Central memory CD4-positive, alpha-beta T cell (primary cell): ENCODE measurements around the gene SEPTIN2.
"Not testable (repeated sequence)": the region's sequence is repeated elsewhere in the genome, so short reads cannot be mapped to it uniquely, and the experiment has no call there.

Experiments used
- DNase-seq: peaks from one replicate; pipeline ENCODE4 v3.0.0; 2022

Gene SEPTIN2

GRCh38 chr2:241314226-241315092 lies 1.3 kb upstream of the SEPTIN2 start:
- no peak for DNase-seq

GRCh38 chr2:241315093-241315878 lies 439 bp upstream of the SEPTIN2 start, which contains the start of gene HDLBP:
Gene HDLBP, minus strand, starts transcription at chr2:241315672. Its CDS starts 48,803 bp downstream, at chr2:241266869.
- DNase-seq, result peak; percentile 100

- DNase-seq, result no peak
Observed at GRCh38 chr2:241316825-241317224, 1.1 kb downstream of the SEPTIN2 start.

- DNase-seq, result no peak
Observed at GRCh38 chr2:241317391-241317790, 1.7 kb downstream of the SEPTIN2 start.

- not testable (repeated sequence) for DNase-seq
Observed at GRCh38 chr2:241318830-241319229, 3.1 kb downstream of the SEPTIN2 start.

- no peak for DNase-seq
Observed at GRCh38 chr2:241320394-241320793, 4.7 kb downstream of the SEPTIN2 start.

GRCh38 chr2:241321033-241321432 lies 5.3 kb downstream of the SEPTIN2 start:
- no peak for DNase-seq

GRCh38 chr2:241321886-241322285 lies 6.2 kb downstream of the SEPTIN2 start:
- no peak for DNase-seq

- no peak for DNase-seq
Observed at GRCh38 chr2:241323778-241324177, 8.1 kb downstream of the SEPTIN2 start.

GRCh38 chr2:241324775-241325174 lies 9.1 kb downstream of the SEPTIN2 start:
- DNase-seq, result no peak

GRCh38 chr2:241325257-241325656 lies 9.5 kb downstream of the SEPTIN2 start:
- no peak for DNase-seq

GRCh38 chr2:241329669-241330615 lies 14.2 kb downstream of the SEPTIN2 start:
- no peak for DNase-seq

GRCh38 chr2:241330616-241330981 lies 14.9 kb downstream of the SEPTIN2 start:
- no peak for DNase-seq

GRCh38 chr2:241334813-241335212 lies 19.1 kb downstream of the SEPTIN2 start:
- no peak for DNase-seq

- DNase-seq, result no peak
Observed at GRCh38 chr2:241339839-241340630, 24.3 kb downstream of the SEPTIN2 start.

GRCh38 chr2:241340631-241341163 lies 25.0 kb downstream of the SEPTIN2 start:
- DNase-seq, result no peak

GRCh38 chr2:241344925-241345651 lies 29.4 kb downstream of the SEPTIN2 start:
- DNase-seq, result no peak

GRCh38 chr2:241349941-241350340 lies 34.2 kb downstream of the SEPTIN2 start:
- no peak for DNase-seq

GRCh38 chr2:241350530-241350877 lies 34.8 kb downstream of the SEPTIN2 start:
- DNase-seq, result no peak

GRCh38 chr2:241350878-241351639 lies 35.3 kb downstream of the SEPTIN2 start:
- no peak for DNase-seq
